GM18526 (cell line): ENCODE results near the gene SH3BP4.

Experiments used
- POLR2A ChIP-seq: IDR thresholded peaks from 3 replicates; pipeline ENCODE4 v1.6.1; 2011; ENCODE audit not compliant: insufficient read length; ENCODE audit errors: extremely low read depth

Gene SH3BP4

GRCh38 chr2:234930397-234930796 is 21.4 kb upstream of the SH3BP4 start:
- TF ChIP-seq POLR2A: no peak

GRCh38 chr2:234931371-234931770 is 20.4 kb upstream of the SH3BP4 start:
- no peak for TF ChIP-seq POLR2A

- no peak for TF ChIP-seq POLR2A
Observed at GRCh38 chr2:234932591-234933168, 19.1 kb upstream of the SH3BP4 start.

DNA sequence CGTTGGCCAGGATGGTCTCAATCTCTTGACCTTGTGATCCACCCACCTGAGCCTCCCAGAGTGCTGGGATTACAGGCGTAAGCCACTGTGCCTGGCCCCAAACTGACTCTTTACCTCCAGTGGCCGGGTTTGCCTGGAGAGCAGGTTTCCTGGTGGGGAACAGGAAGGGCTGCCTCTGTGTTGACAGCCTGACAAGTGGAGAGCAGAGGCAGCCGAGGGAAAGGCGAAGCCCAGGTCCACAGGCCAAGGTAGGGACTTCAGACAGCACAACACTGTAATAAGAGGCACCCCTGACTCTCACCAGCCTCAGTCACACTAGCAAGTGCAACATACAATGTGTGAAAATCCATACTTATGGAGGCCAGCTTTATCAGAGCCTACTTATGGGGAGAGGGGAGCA is 16.5 kb upstream of the SH3BP4 start:
- TF ChIP-seq POLR2A: no peak

GRCh38 chr2:234939576-234939975 is 12.2 kb upstream of the SH3BP4 start:
- TF ChIP-seq POLR2A: no peak

DNA sequence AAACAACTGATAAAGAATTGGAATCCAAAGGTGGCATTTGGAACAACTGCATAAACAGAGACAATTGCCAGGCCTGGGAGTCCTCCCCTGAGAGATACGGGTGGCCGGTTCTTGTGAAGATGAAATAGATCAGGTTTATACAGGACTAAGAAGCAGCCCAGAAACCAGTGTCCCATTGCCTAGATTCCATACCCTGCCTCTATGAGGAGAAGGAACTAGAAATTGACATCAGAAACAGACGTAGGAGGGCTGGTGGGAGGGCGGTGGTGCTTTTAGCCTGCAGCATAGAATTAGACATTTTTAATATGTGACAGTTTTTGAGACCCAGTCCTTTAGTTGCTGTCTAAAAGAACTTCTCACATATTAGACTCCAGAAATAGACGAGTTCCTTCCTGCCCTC is 11.8 kb upstream of the SH3BP4 start:
- no peak for TF ChIP-seq POLR2A

GRCh38 chr2:234940527-234940926 is 11.3 kb upstream of the SH3BP4 start:
- TF ChIP-seq POLR2A: no peak

- no peak for TF ChIP-seq POLR2A
Observed at GRCh38 chr2:234945339-234945873, 6.4 kb upstream of the SH3BP4 start.

DNA sequence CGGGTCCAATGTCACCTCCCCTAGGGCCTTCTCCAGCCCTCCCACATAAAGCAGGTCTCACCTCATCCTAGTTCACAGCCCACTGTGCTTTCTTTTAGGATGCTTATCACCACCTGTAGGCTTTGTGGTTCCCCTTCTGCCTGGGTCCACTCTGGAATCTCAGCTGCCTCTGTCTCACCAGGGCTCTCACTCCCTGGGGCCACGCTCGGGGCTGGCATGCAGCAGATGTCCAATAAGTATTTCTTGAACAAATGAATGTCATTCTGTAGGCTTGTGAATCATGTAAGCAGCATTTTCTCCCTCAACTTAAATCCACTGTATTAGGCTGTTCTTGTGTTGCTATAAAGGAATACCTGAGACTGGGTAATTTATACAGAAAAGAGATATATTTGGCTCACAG is 4.3 kb upstream of the SH3BP4 start:
- no peak for TF ChIP-seq POLR2A

GRCh38 chr2:234949762-234950434 is 1.9 kb upstream of the SH3BP4 start:
- no peak for TF ChIP-seq POLR2A

DNA sequence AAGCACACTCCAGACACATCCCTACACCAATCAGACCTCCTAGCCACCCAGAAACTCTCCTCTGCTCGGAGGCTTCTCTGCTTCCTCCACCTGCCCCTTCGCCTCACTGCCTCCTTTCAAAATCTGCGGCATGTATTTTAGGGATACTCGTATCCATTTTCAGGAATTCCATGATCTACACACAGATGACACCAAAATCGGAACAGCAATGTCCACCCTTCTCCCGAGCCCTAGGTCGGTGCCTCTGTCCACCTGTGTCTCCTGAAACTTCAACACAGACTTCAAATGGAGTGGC is 1.4 kb upstream of the SH3BP4 start:
- TF ChIP-seq POLR2A: no peak

- no peak for TF ChIP-seq POLR2A
Observed at GRCh38 chr2:234950730-234951663, 820 bp upstream of the SH3BP4 start.

DNA sequence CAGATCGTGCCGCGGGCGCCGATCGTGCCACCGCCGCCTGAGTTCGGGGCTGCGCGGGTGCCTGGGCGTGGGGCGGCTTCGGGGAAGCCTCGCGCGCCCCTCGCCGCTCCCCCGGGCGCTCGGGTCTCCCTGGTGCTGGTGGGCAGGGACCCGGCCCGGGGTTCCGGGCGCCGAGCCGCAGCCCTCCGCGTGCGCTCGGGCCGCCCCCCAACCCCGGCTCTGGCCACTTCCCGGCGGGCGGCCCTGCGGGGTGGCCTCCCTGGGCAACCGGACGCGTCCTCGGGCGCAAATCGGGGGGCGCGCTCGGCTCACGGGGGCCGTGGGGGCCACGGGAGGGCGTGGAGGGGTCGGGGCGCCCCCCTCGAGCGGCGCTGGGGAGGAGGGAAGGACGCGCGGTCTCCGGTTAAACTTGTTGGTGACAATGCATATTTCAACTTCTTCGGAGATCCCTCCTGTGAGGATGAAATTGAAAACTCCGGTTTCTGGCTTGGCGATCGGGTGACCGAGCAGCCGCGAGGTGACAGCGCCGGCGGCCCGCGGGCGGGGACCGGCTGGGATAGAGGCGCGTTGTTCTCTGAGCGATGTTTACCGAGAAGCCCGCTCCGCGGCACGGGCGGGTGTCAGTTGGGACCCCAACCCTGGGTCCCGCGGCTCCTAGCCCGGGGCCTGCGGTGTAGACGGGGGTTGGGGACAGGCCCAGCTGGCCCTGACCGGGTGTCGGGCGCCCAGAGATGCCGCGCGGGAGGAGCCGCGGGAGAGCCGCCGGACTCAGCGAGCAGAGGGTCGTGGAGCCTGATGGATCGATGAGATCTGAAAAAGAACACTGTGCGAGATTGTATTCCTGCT is 676 bp downstream of the SH3BP4 start:
- TF ChIP-seq POLR2A: no peak

DNA sequence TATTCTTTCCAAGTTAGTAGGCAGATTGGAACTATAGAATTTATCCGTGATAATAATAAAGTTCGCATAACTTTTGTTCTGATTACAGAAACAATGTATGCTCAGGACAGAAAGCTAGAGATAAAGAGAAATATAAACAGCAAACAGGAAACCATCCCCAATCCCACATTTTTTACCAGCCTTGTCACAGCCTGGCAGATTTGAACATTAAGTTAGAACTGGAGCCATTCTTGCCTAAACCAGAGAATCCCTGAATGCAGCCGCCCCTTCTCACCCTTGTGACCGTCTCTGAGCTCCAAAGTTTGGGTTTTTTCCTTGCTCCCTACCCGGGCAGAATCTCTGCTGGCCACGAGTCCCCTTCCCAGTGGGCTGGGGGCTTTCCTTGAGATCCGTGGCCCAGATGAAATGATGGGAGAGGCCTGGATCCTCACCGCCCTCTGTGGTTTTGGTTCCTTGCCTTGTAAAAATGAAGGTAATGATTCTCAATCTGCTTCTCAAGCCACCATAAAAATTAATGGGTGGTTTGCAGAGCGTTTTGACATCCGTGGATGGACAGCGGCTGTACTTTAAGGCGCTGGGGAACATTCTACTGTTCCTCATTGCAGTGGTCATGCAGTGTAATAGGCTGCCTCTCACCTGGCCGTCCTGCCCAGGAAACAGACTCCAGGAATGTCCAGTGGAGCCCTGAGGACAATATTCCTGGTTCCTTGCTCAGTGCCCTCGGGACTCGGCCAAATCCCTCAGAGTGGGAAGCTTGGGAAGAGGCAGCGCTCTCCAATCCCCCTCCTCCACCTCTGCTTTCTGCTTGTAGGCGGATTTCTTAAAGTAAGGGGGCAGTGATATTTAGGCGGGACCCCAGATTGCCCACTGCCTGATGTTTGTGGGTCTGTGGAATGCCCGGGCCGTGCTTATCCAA is 1.6 kb downstream of the SH3BP4 start:
- TF ChIP-seq POLR2A: no peak

DNA sequence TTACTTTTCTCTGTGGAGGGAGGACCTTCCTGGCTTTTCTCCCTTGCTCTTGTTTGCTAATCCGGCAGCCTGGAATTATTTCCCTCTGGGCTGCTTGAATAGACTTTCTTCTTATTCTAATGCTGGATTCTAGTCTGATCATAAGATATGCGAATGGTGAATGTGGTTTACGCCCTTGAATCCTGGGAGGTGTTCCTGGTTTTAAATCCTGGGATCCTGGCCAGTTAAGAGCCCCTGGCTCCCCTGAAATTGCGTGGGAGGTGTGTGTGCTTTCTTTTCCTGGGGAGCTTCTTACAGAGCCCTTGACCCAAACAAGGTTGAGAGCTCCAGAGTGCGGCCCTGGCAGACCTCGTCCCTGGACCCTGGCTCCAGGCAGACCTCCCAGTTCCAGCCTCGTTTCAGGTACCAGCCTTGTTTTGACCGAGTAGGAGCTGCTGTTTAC is 2.8 kb downstream of the SH3BP4 start:
- no peak for TF ChIP-seq POLR2A
